NK-92 treated with Interleukin-12 subunit alpha and Interleukin-12 subunit beta, amount 100 ng/mL, for 24 hours (cell line): ENCODE data around the gene TNFSF13.
A peak's percentile ranks its signal among the peaks of the same experiment; 100 is the strongest.

Source experiments
- DNase-seq: peaks from one replicate; lab custom pipeline; 2025; lab: John Stamatoyannopoulos, UW

TNFSF13 gene

DNA sequence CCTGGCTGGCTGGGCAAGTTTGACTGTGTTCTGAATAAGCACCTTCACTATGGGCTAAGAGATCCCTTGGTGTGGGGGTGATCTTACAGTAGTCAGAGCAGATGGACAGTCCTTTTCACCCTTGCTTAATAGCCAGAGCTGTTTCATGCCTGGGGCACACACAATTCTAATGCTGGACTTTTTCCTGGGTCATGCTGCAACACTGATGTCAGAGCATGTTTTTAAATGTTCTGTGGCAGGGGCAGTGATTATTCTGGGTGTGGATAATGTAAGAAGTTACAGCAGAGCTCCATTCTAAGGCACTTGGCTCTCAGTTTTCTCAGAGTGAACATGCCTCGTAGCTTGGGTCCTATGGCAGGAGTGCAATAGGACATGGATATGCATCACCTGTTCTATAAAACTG, 16.9 kb downstream of the TNFSF13 start:
- no peak for DNase-seq

DNA sequence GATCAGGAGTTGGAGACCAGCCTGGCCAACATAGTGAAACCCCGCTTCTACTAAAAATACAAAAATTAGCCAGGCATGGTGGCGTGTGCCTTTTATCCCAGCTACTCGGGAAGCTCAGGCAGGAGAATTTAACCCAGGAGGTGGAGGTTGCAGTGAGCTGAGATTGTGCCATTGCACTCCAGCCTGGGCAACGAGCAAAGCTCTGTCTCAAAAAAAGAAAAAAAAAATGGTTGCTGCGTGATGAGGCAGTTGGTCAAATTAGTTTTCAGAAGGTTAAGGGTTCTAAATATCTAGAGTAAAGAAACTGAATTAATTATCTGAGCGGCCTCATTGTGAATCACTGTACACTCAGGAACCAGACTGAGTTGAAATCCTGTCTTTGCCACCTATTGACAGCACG, 17.4 kb downstream of the TNFSF13 start:
- no peak for DNase-seq

GRCh38 chr17:7576432-7576937, 17.9 kb downstream of the TNFSF13 start:
- DNase-seq: no peak

DNA sequence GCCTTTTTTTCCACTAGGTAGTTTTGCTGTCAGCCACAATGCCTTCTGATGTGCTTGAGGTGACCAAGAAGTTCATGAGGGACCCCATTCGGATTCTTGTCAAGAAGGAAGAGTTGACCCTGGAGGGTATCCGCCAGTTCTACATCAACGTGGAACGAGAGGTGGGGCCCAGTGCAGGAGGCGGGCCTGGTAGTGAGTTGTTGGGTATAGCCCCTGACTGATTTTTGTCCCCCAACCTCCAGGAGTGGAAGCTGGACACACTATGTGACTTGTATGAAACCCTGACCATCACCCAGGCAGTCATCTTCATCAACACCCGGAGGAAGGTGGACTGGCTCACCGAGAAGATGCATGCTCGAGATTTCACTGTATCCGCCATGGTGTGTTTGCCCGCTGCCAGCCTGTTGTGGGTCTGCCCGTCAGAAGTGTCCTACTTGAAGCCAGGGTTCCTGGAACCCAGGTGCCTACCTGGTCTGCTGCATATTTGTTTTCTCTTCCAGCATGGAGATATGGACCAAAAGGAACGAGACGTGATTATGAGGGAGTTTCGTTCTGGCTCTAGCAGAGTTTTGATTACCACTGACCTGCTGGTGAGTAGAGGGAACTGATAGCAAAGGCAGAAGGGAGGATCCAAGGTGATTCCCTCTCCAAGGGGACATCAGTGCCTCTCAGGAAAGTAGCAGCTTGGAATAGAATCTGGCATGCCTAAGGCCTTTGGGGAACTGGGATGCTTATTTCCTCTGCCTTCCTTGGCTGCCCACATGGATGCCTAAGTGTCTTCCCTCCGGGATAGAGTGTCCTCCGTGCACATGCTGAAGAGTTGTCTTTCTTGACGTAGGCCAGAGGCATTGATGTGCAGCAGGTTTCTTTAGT, 19.0 kb downstream of the TNFSF13 start:
- DNase-seq: no peak

DNA sequence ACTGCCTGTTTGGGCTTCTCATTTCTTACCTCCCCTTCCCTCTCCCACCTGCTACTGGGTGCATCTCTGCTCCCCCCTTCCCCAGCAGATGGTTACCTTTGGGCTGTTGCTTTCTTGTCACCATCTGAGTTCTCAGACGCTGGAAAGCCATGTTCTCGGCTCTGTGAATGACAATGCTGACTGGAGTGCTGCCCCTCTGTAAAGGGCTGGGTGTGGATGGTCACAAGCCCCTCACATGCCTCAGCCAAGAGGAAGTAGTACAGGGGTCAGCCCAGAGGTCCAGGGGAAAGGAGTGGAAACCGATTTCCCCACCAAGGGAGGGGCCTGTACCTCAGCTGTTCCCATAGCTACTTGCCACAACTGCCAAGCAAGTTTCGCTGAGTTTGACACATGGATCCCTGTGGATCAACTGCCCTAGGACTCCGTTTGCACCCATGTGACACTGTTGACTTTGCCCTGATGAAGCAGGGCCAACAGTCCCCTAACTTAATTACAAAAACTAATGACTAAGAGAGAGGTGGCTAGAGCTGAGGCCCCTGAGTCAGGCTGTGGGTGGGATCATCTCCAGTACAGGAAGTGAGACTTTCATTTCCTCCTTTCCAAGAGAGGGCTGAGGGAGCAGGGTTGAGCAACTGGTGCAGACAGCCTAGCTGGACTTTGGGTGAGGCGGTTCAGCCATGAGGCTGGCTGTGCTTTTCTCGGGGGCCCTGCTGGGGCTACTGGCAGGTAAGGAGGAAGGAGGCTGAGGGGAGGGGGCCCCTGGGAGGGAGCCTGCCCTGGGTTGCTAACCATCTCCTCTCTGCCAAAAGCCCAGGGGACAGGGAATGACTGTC, 20.7 kb downstream of the TNFSF13 start, which contains the start of gene CD68:
TSS of gene CD68 (plus strand) at position 638 of the 833 bp plus-strand sequence. CDS start at position 678, 40 bp downstream.
- peak; percentile 46 for DNase-seq

DNA sequence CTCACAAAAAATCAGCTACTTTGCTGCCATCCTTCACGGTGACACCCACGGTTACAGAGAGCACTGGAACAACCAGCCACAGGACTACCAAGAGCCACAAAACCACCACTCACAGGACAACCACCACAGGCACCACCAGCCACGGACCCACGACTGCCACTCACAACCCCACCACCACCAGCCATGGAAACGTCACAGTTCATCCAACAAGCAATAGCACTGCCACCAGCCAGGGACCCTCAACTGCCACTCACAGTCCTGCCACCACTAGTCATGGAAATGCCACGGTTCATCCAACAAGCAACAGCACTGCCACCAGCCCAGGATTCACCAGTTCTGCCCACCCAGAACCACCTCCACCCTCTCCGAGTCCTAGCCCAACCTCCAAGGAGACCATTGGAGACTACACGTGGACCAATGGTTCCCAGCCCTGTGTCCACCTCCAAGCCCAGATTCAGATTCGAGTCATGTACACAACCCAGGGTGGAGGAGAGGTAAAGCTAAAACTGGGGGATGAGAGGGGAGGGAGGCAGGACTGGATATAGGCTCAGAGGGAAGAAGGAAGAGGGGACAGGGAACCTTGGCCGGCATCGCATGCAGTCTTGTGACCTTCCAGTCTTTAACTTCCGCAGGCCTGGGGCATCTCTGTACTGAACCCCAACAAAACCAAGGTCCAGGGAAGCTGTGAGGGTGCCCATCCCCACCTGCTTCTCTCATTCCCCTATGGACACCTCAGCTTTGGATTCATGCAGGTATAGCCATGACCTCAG, 21.5 kb downstream of the TNFSF13 start:
- no peak for DNase-seq

- DNase-seq: no peak
Observed at GRCh38 chr17:7580604-7581575, 22.3 kb downstream of the TNFSF13 start.

DNA sequence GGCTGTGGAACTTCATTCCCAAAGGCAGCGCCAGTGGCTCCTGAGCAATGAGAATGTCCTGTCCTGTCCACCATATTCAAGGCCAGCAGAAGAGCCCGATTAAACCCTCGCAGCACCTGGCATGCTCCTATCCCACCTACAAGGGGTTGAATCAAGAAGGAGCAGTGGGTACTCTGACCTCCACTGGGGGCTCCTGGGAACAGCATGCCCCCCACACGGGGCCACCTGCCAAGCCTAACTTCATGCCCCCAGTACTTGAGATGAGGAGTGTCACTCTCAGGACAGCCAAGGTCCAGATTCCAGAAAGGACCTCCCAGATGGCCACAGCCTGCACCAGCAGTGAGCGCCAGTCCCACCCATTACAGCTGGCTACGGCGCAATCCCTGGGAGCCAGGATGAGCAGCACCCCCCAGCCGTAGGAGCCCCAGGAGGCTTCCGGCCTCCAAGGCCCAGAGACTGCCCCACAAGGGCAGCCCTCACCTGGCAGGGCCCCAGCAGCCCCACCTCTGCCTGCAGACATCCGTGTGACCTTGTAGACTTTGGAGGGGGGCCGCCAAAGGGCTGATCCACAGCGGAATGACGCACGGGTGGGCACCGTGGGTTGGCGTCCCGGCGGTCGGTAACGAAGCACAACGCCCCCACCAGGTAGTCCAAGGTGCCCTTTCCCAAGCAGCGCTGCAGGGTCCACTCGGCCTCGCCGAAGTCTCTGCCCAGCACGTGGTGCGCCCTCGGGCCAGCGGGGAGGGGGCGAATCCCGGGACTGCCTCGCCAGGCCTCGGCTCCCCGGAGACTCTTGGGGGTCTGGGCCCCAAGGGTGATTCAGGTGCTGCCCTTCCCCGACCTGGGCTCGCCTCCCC, 24.1 kb downstream of the TNFSF13 start:
- no peak for DNase-seq

GRCh38 chr17:7583253-7584109, 24.9 kb downstream of the TNFSF13 start, which contains the start of gene MPDU1:
Gene MPDU1 (plus strand): TSS chr17:7583852. CDS start chr17:7583863, 11 bp downstream.
- DNase-seq: peak; percentile 80

DNA sequence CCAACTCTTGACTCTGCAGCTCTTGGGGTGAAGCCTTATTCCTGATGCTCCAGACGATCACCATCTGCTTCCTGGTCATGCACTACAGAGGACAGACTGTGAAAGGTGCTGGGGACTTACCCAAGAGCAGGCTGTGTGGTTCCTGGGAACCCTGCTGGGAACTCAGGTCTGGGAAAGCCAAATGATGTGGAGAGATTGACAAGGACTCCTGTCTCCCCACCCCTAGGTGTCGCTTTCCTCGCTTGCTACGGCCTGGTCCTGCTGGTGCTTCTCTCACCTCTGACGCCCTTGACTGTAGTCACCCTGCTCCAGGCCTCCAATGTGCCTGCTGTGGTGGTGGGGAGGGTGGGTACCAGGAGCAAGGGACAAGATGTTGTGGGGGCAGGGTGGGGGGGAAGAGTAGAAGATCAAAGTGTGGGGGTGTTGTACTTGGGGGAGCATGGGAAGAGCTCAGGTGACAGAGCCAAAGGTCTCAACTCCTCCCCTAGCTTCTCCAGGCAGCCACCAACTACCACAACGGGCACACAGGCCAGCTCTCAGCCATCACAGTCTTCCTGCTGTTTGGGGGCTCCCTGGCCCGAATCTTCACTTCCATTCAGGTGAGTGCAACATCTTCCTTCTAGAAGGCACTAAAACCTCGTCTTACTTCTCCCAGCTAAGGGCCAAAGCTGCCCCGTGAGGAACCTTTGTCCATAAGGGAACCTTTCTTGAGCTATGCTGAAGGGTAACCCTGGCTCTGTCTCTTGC, 28.3 kb downstream of the TNFSF13 start:
- no peak for DNase-seq

DNA sequence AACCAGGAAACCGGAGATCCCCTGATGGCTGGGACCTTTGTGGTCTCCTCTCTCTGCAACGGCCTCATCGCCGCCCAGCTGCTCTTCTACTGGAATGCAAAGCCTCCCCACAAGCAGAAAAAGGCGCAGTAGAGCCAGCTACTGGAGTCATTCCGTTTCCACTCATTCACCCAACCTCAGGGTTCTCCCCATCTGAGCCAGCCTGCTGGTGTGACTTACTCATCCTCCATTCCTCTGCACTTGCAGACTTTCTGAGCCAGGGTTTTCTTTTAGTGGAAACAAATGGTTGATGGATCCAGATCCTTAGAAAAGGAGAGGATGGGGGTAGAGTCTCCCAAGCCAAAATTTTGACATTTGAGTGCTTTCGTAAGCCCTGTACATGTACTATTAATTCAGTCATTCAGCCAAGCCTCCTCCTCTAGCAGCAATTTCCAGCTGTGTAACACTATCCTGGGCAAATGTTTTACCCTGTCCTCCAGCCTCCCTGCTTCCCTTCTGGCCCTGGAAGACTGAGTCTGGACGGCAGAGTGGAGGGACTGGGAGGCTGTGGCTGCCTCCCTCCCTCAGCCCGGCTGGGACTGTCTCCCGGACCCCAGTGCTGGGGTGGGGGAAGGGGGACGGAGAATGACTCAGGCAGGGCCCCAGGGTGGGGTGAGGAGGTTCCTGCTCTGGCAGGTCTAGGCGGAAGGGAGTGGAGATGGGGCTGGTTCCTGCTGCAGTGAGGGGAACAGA, 29.0 kb downstream of the TNFSF13 start:
- no peak for DNase-seq

DNA sequence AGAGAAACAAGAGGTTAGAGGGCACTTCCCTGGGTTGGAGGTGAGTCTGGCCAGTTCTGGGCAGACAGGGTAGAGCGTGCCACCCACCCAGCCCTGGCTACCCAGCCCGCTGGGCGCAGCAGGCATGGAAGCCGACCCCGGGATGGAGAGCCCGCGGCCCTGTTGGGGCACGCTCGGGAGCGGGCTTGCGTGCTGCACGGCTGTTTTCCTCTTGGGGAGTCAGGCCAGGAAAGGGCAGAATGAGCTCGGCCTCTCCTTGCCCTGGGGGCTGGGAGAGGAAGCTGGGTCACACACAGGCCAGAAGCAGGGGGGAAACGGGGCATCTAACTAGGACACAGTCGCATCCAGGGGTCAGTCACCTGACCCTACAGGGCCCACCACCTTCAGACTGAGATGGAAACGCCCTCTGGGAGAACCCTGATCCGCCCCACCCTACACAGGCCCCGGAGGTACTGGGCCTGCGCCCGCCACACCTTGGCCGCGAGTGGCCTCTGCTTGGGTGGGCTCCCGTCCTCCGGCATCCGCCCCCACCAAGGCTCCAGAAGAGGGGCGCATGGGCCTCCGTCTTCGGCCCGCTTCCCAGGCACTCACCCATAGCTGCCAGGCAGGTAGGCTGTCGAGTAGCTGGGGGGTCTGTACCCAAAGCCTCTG, 30.1 kb downstream of the TNFSF13 start:
- DNase-seq: no peak

DNA sequence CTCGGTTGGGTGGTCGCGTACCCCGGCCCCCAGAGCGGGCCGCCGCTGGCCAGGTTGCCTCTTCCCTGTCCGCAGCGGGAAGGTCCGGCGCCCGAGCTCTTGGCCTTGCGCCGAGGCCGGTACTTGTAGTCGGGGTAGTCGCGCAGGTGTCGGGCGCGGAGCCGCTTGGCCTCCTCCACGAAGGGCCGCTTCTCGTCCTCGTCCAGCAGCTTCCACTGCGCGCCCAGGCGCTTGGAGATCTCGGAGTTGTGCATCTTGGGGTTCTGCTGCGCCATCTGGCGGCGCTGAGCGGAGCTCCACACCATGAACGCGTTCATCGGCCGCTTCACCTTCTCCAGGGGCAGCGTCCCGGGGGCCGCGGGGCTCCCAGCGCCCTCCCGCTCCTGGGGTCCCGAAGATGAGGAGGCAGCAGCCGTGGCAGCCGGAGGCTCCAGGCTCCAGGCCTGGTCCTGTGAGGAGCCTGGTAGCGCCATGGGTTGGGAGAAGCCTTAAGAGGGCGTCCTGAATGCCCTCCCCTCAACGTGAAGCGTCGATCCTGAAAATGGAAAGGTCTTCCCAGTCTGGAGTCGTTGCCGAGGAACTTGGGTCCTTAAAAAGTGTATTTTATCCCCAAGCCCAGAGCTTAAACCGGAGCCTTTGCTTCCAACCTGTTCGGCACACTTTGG, 30.8 kb downstream of the TNFSF13 start:
- DNase-seq: no peak

- no peak for DNase-seq
Observed at GRCh38 chr17:7589891-7590691, 31.5 kb downstream of the TNFSF13 start, which contains the start of gene SOX15. Gene SOX15 (minus strand): TSS chr17:7590094. CDS start chr17:7589676, 418 bp downstream.

DNA sequence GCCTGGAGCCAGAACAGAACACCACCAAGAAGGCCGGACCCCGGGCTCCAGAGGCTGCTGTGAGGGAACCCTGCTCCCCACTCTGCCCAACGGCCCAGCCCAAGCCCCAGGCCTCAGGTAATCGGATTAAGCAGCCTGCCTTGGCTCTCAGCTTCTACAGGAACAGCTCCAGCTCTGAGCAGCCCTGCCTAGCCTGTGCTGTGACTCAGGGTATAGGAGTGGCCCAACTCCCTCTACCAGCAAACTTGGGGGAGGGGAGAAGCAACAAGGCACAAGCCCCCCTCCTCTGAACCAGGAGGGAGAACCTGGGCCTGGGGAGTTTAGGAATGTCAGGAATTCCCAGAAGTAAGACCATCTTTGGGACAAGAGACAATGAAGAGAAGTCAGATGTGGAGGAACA, 32.2 kb downstream of the TNFSF13 start:
- no peak for DNase-seq
